GM18507 (cell line): ENCODE data around the gene COL19A1.
"Not testable (repeated sequence)": the region's sequence is repeated elsewhere in the genome, so short reads cannot be mapped to it uniquely, and the experiment has no call there.

Experiments used
- DNase-seq: peaks from one replicate; pipeline ENCODE4 v3.0.0; 2011; ENCODE audit warnings: low read depth; ENCODE audit not compliant: insufficient read length; ENCODE audit errors: extremely low spot score
- FAIRE-seq: peaks from 2 replicates; lab custom pipeline; 2011; peaks lifted over from hg19 to GRCh38; lab: Jason Lieb, UNC

COL19A1 gene

GRCh38 chr6:69893266-69893665, 26.9 kb downstream of the COL19A1 start:
- peak; percentile 9 for FAIRE-seq
- DNase-seq: not testable (repeated sequence)

GRCh38 chr6:69894578-69895347, 28.4 kb downstream of the COL19A1 start:
- DNase-seq: no peak
- FAIRE-seq: peak; percentile 63

- DNase-seq (no peak), FAIRE-seq (no peak)
Observed at GRCh38 chr6:69895396-69895795, 29.0 kb downstream of the COL19A1 start.

- DNase-seq: no peak
- FAIRE-seq: no peak
Observed at GRCh38 chr6:69900869-69901268, 34.5 kb downstream of the COL19A1 start.

- FAIRE-seq: no peak
- DNase-seq: no peak
Observed at GRCh38 chr6:69901361-69901760, 35.0 kb downstream of the COL19A1 start.

GRCh38 chr6:69907981-69908498, 41.7 kb downstream of the COL19A1 start:
- FAIRE-seq: no peak
- DNase-seq: no peak

- FAIRE-seq: peak; percentile 33
- DNase-seq: no peak
Observed at GRCh38 chr6:69913361-69913760, 47.0 kb downstream of the COL19A1 start.

- DNase-seq (no peak), FAIRE-seq (no peak)
Observed at GRCh38 chr6:69914015-69914485, 47.7 kb downstream of the COL19A1 start.

- FAIRE-seq (no peak), DNase-seq (no peak)
Observed at GRCh38 chr6:69915346-69915745, 49.0 kb downstream of the COL19A1 start.

GRCh38 chr6:69917834-69918233, 51.5 kb downstream of the COL19A1 start:
- peak; percentile 70 for FAIRE-seq

GRCh38 chr6:69918813-69919475, 52.6 kb downstream of the COL19A1 start:
- FAIRE-seq: peak; percentile 12
- no peak for DNase-seq

More at GRCh38 chr6:69917834-69918233, 51.5 kb downstream of the COL19A1 start:
- no peak for DNase-seq

GRCh38 chr6:69921066-69921465, 54.7 kb downstream of the COL19A1 start:
- FAIRE-seq: not testable (repeated sequence)

GRCh38 chr6:69921611-69922010, 55.3 kb downstream of the COL19A1 start:
- DNase-seq, FAIRE-seq: not testable (repeated sequence)

More at GRCh38 chr6:69921066-69921465, 54.7 kb downstream of the COL19A1 start:
- DNase-seq: not testable (repeated sequence)

GRCh38 chr6:69926745-69927144, 60.4 kb downstream of the COL19A1 start:
- DNase-seq: no peak
- no peak for FAIRE-seq

GRCh38 chr6:69933239-69933638, 66.9 kb downstream of the COL19A1 start:
- DNase-seq (no peak), FAIRE-seq (peak; percentile 50)

GRCh38 chr6:69935079-69935478, 68.7 kb downstream of the COL19A1 start:
- DNase-seq (no peak), FAIRE-seq (peak; percentile 58)

GRCh38 chr6:69936674-69937363, 70.5 kb downstream of the COL19A1 start:
- no peak for DNase-seq
- peak; percentile 33 for FAIRE-seq

- DNase-seq: no peak
- FAIRE-seq: no peak
Observed at GRCh38 chr6:69937402-69938136, 71.2 kb downstream of the COL19A1 start.

- FAIRE-seq (peak; percentile 36), DNase-seq (no peak)
Observed at GRCh38 chr6:69942485-69942884, 76.1 kb downstream of the COL19A1 start.
